Daoy (cell line): ENCODE results near the gene NUP50. TPM values are rescaled to one million over a fixed set of nuclear protein-coding genes. Genes with fewer than 3 reads are reported as not detected.

ENCODE experiments used
- DNase-seq: peaks from one replicate; pipeline ENCODE4 v3.0.0-alpha.2; 2015; ENCODE audit warnings: low read depth
- total RNA-seq: library from RNA; depleted of rRNA; stranded (reverse); fragments of >200 nt; shearing (Covaris generic); gene quantifications from 2 replicates; pipeline ENCODE4 v1.2.3, GENCODE V29; 2014

Gene NUP50
- total RNA-seq, 1 experiment from 2014 or later = 82.6 TPM

DNA sequence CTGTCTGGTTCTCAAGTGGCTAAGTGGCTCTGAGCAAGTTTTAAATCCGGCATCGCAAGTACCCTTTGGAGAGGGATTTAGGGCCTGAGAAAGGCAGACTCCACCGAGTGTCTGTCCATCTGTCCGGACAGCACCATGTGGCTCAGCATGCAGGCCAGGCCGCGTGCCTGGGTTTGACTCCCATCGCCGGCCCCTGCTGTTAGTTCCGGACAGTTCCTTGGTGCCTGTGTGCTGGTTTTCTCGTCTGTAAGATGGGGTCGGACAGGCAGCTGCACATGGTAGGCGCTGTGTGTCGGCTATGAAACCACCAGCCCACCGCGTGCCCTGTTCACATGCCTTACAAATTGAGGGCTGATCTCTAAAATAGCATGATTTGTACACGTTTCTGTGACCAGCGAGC lies 31.0 kb downstream of the NUP50 start:
- no peak for DNase-seq

DNA sequence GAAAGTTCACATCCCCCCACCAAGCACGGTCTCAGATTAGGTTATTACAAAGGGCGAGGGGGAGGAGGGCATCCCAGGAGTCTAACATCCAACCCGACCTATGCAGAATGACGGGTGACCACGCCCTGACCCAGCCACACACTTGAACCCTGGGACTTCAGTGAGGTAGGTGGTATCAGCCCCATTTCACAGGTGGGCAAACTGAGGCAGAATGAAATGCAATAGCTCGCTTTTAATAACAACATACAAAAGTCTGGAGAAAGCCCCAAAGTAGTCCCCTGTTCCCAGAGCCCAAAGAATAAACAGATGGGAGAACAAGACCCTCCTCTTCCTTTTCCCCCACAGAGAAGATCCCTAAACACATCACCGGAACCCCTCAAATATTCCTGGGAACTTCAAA lies 31.9 kb downstream of the NUP50 start:
- no peak for DNase-seq

DNA sequence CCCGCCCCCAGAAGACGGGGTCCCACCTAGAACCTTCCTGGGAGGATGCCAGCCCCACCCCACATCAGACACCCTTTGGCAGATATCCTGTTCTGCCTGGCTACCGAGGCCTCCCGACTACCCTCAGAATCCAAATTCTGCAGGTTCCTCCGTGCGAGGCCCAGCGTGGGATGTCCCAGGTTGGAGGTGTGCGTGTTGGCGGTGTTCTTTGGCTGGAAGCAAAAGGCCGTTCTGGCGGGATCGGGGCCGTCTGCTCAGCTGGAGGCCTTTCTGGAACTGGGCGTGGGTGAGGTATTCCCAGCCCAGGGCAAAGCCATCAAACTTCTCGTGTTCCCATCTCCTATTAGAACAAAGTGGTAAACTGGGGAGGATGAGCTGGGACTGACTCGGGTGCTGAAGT lies 32.6 kb downstream of the NUP50 start:
- DNase-seq = no peak

DNA sequence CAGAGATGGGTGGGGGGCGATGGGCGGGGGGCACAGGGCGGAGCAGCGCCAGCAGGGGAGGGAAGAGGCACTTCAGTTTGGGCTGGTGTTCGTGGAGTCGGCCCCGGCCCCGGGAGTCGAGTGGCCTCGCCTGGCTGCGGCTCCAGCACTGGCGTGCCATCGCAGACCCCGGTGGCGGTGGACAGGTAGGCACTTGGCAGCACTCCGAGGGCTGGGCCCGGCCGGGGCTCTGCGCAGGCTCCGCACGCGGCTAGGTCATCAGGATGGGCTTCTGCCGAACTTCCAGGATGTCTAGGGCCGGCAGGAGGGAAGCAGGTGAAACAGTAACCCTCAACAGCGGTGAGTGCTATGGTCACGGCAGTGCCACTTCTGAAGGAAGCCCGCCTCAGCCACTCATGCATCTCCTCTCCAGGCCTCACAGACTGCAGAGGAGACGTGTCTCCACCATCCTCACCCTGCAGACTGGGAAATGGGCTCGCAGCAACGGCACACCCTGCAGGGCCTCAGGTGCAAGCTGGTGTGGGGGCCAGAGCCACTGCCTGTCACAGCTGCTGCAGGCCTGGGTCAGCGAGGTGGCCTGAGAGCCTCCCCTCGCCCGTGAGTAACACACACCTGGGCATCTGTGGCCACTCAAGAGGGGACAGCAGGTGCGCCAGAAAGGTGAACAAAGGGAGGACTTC lies 33.3 kb downstream of the NUP50 start:
- DNase-seq = no peak

DNA sequence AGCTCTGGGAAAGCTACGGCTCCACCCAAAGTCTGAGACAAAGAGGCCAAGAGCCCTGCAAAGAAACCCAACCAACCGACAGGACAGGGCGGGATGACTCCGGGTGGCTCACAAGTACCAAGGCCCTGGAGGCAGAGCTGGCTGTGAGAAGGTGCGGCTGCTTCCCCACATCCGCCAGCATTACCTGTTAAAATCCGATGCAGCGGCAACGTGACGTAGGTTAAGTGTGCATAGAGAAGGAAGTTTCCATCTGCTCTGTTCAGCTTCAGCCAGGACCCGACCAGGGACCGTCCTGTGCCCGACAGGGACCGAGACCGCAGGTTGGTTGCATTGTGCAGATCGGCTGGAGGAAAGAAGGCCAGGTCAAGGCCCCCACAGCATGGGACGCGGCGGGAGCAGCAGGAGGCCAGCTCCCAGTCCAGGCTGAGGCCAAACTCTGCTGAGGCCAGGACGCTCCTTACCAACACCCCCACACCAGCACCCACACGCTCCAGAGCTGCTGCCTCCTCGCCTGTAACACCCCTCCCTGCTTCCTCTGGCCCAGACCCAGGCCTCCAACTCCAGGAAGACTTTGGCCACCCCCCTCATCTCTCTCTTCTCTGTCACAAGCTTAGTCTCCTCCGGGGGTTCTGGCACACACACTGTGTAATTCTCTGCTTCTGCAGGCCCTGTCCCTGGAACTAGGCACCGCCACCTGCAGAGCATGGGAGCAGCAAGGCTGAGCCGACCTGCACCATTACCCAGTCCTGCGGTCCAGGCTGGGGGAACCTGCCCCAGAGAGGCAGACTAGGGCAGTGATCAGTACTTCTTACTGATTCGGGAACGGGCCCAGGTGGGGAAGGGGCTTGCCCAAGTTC lies 34.1 kb downstream of the NUP50 start:
- no peak for DNase-seq

DNA sequence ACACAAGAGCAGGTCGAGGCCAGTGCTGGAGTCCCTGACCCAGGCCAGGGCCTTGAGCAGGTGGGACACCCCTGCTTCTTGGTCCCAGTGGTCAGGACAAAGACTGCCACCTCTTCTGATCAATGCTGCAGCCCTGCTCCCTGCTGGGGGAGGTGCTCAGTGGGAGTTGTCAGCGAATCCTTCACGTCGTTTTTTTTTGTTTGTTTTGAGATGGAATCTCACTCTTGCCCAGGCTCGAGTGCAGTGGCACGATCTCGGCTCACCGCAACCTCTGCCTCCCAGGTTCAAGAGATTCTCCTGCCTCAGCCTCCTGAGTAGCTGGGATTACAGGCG lies 34.7 kb downstream of the NUP50 start:
- no peak for DNase-seq

DNA sequence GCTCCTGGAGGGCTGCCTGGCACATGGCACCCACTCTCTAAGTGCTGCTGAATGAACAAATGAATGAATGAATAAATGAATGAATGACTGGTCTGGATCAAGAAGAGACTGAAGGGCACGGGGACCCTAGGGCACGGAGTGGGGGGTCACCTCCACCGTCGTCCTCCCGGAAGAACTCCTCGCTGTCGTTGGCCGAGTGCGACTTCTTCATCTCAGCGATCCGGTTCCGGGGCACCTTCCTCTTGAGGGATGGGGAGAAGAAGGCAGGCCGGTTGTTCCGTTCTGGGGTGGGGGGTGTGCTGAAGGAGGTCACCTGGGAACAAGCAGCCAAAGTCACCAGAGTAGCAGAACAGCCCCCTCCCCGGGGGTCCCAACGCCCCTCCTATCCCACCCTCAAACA lies 36.0 kb downstream of the NUP50 start:
- DNase-seq = no peak

DNA sequence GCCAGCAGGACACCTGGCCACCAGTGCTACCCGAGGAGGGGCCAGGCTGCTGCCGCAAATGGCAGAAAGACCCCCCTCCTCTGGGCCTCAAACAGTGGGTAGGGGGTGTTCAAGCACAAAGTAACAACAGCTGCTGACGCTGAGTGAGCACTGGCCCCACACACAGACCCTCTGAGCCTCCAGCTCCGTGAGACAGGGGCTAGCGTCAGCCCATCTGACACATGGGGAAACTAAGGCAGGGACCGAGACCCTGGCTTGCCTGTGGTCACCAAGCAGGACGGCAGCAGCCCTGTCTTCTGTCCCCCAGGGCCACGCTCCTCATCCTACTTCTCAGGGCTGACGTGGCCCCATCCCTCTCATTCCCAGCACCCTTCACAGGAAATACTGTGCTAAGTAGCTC lies 36.5 kb downstream of the NUP50 start:
- no peak for DNase-seq

DNA sequence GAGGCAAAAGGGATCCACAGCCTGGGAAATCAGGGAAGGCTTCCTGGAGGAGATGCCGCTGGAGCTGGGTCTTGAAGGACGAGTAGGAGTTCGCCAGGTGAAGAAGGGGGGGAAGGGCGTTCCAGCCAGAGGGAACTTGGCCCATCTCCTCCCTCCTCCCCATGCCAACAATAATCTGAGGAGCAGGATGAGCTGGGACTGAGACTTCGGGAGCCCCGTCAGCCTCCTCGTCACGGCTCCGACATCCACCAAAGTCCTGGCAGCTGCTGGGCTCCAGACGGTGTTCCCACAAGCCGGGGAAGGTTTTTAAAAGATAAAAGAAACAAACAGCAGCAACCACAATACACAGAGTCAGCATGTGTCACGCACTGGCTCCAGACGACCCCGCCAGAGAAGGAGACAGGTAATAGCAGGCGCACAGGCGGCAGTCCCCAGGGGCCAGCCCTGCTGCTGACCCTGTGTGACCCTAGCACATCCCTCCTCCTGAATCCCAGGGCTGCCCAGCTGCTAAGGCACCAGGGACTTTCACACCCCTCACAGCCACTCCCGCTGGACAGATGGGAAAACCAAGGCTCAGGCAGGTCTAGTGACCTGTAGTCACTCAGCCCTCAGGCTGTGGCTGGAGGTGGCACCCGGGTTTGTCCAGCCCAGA lies 37.3 kb downstream of the NUP50 start:
- peak; percentile 96 for DNase-seq

DNA sequence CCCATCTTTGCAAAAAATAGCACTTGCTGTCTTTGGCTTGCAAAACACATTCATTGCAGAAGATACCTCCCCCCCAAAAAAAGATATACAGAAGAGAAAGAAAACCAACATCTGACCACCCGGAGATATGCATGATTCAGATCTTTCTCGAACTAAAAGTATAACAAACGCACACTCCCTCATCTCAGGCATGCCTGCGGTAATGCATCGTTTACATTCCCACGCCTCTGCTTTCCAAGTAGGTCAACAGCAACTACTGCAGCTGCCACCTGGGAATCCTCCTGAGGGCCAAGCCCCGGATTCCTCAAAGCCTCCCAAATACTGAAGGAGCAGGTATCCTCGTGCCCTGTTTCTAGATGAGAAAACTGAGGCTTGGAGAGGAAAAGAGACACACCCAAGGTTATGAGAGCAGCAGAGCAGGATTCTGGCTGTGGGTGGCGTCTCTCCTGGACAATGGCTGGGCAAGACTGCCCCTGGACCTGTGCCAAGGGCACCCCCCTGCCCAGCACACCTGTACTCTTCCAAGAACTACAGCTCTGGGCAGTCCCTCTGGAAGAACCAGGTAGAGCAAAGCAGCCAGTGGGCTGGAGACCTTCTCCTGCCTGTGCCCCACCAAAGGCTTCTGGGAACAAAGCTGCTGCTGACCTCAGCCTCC lies 38.1 kb downstream of the NUP50 start:
- peak; percentile 97 for DNase-seq

DNA sequence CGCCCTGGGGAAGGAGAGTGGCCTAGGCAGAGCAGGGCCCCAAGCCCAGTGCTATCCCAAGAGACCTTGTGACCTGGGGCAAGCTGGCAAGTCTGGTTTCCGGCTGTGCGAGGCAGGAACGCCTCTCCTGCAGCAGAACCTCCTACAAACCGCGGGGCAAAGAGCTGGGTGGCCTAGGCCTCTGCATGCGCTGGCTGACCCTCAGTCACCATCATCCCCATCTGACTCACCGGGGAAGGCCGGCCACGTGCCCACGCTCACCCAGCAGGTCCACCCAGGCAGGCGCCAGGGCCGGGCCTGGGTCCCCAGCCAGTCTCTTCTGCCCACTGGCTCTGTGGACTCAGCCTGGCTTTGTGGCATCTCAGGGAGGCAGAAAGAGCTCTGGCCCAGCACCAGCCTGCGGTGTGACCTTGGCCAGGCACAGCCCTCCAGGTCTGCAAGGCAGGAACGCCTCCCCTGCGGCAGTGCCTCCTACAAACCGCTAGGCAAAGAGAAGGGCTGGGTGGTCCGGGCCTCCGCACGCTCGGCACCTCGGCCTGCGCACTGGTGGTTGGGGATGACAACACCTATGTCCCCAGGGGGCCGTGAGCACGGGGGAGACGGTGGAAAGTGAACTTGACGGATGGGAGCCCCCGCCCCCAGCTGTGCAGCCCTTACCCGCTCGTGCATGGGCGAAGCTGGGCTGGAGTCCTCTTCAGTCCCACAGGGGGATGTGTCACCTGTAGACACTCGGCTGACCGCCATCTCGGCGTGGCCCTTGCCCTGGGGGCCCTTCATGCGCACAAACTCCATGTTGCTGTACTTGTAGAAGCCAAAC lies 38.8 kb downstream of the NUP50 start:
- DNase-seq = peak; percentile 91

DNA sequence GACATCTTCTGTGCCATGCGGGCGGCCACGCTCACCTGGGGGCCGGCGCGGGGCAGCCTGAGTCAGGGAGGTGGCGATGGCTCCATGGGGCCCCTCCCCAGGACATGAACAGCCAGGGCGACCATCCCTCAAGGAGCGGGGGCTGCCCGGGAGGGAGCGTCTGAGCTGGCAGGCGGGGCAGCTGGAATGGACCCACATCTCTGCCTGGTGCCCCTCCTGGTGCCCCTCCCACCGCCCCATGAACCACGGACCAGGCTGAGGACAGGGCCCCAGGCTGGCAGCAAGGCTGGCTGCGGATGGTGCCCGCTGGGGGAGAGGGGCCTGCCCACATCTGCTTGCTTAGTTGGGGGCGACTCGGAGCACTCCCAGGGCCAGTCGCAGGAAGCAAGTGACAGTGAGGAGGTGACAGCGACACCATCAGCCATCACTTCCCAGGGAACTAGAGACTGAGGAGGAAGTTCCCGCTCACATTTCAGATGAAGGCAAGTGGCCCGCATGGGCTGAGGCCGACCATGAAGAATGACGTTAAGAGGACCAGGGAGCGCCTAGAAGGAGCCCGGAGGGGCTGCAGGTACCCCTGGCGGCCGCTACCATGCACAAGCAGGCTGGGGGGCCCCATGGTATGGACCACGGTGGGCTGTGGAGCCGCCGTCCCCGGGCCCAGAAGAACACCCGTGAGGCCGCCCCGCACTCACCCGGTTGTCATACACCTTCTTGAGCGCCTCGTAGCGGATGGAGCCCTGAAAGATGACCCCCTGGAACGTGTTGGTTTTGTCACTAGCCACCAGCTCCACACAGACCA lies 39.6 kb downstream of the NUP50 start:
- DNase-seq = no peak

DNA sequence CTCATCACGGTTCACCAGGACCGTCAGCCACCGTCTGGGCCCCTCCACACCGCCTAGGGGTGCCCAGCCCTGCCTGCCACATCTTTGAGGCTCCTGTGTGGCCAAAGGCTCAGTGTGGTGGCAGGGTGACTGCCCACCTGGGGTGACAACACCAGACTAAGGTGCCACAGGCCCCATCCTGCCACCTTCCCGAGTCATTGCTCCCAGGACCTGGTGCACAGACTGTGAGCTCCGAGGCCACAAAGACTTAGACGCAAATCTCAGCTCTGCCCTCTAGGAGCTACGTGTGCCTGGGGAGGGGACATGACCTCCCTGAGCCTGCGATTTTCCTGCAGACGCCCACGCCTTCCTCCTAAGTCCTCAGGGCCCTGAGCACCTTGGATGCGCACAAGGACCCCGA lies 40.5 kb downstream of the NUP50 start:
- no peak for DNase-seq

DNA sequence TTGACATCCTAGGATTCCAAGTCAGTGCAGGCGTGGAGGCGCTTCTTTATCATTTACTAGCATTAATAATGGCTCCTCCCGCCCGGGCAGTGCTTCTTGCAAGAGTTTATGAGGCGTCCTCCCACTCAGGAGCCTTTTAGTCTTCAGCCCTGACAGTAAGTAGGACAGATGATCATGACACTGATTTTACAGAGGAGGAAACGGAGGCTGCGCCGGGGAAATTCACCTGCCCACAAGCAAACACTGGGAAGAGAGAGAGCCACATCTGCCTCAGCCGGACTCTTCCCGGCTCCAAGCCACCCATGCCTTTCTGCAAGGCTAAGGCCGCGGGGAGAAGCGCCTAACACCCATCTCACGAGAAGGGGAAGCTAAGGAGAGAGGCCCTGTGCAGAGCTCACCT lies 41.1 kb downstream of the NUP50 start:
- DNase-seq = no peak

DNA sequence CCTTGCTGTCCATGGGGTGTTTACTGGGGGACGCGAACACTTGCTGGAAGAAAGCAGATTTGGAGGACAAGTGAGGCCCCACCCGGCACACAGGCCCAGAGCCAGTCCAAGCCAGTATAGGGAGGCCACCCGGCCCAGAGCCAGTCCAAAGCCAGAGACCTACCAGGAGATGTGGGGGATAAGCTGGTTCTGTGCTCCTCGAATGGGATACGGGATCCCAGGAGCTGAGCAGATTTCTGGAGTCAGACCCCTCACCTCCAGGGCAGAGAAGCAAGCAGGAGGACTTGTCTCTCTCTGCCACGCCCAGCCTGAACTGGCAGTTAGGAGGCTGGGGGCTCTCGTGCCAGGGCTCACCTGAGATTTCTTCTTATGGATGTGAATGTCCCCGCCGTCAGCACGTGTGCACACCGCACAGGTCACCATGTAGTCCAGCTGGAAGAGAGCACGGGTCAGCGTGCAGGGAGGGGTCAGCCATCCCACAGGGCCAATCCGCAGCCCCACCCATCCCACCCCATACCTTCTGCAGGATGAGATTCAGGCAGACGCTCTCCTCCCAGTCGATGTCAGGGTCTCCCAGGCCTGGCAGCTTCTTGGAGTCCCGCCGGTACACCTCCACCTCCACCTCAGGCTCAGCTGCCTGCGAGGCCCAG lies 41.7 kb downstream of the NUP50 start:
- no peak for DNase-seq

DNA sequence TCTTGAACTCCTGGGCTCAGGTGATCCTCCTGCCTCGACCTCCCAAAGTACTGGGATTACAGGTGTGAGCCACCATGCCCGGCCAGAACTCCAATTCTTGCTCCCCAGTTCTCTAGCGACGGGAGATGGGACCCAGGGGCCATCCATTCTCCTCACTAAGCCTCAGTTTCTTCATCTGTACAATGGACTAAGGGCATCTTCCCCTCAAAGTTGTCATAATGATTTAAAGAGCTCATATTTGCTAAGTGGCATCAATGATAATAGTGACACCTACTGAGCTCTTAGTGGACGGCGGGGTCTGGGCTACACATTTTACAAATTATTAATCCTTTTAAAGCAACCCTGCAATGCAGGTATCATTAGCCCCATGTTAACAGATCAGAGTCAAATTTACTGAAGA lies 42.5 kb downstream of the NUP50 start:
- no peak for DNase-seq

DNA sequence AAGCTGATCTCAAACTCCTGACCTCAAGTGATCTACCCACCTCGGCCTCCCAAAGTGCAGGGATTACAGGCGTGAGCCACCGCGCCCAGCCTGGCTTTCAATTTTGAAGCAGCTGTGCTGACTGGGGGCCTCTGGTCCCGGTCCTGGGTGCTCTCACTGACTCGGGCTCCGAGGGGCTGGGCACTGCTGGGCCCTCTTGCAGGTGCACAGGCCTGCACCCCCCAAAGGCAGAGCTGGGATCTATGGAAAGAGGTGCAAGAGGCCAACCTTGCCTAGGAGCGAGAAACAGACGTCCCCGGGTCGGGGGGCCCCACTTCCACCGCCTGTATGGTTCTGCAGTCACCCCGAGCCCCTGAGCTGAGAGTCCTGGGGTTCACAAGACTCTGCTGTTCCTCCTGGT lies 43.8 kb downstream of the NUP50 start:
- DNase-seq = no peak

DNA sequence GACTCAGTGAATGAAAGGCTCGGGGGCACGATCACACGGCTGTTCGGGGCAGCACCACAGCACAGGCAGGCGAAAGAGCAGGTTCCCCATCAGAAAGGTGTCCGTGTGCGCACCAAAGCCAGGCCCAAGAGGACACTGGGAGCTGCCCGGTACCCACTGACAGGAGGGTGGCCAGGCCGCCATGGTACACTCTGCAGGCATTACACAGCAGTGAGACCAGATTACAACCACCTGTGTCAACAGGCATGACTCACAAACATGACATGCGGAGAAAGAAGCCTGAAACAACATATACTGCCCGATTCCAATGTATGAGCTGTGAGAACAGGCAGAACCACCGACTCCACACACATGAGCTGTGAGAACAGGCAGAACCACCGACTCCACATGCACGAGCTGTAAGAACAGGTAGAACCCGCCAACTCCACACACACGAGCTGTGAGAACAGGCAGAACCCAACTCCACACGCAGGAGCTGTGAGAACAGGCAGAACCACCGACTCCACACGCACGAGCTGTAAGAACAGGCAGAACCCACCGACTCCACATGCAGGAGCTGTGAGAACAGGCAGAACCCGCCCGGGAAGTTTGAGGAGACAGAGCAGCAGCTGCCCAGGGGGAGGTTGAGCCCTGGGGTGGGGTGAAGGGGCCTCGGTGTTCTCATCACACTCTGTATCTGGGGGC lies 44.4 kb downstream of the NUP50 start:
- peak; percentile 84 for DNase-seq

DNA sequence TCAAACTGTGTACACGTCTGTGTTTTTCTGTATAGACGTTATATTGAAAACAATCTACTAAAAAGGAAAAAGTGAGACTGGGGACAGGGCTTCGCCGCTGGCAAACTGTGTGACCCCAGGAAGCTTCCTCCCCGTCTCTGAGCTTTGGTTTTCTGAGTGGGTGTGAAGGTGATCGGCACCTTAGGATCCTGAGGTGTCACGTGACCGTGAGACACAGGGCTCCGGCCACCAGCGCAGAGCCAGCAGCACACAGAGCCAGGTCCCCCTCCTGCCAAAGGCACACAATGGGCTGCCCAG lies 44.9 kb downstream of the NUP50 start:
- no peak for DNase-seq
